Hepatocyte (in vitro differentiated cells): ENCODE measurements around the gene USP24. TPM values are rescaled to one million over a fixed set of nuclear protein-coding genes. Genes with fewer than 3 reads are reported as not detected.

ENCODE experiments used
- DNase-seq: peaks from one replicate; pipeline ENCODE4 v3.0.0-alpha.2; 2016; ENCODE audit warnings: low spot score
- H2AFZ ChIP-seq: fragments of 200-600 bp; sonication (generic); 2 replicates; pipeline ENCODE4 v1.6.0; 2016; ENCODE audit warnings: antibody characterized with exemption, mild to moderate bottlenecking
- H3K27ac ChIP-seq: fragments of 200-600 bp; sonication (generic); 2 replicates; pipeline ENCODE4 v1.5.1; 2016; ENCODE audit warnings: mild to moderate bottlenecking
- H3K27me3 ChIP-seq: fragments of 200-600 bp; sonication (generic); 2 replicates; pipeline ENCODE4 v1.6.1; 2016
- H3K36me3 ChIP-seq: fragments of 200-600 bp; sonication (generic); replicated peaks from 2 replicates; pipeline ENCODE4 v1.5.1; 2016; ENCODE audit warnings: low read depth; ENCODE audit not compliant: insufficient read depth
- H3K4me1 ChIP-seq: fragments of 200-600 bp; sonication (generic); 2 replicates; pipeline ENCODE4 v1.5.1; 2016; ENCODE audit warnings: mild to moderate bottlenecking, moderate library complexity; ENCODE audit not compliant: insufficient read depth
- H3K4me2 ChIP-seq: fragments of 200-600 bp; sonication (generic); 2 replicates; pipeline ENCODE4 v1.6.0; 2016
- H3K4me3 ChIP-seq: fragments of 200-600 bp; sonication (generic); 2 replicates; pipeline ENCODE4 v1.5.1; 2016; ENCODE audit warnings: mild to moderate bottlenecking
- H3K79me2 ChIP-seq: fragments of 200-600 bp; sonication (generic); 2 replicates; pipeline ENCODE4 v1.6.0; 2017; ENCODE audit warnings: mild to moderate bottlenecking
- H3K9me2 ChIP-seq: fragments of 200-600 bp; sonication (generic); replicated peaks from 2 replicates; pipeline ENCODE4 v1.6.0; 2017; ENCODE audit warnings: mild to moderate bottlenecking; ENCODE audit not compliant: insufficient read depth
- H3K9me3 ChIP-seq: fragments of 200-600 bp; sonication (generic); 2 replicates; pipeline ENCODE4 v1.5.1; 2016; ENCODE audit warnings: low read depth, mild to moderate bottlenecking
- H4K20me1 ChIP-seq: fragments of 200-600 bp; sonication (generic); 2 replicates; pipeline ENCODE4 v1.6.0; 2016; ENCODE audit warnings: mild to moderate bottlenecking; ENCODE audit not compliant: insufficient read depth, poor library complexity, severe bottlenecking
- CTCF ChIP-seq: fragments of 200-600 bp; sonication (generic); IDR thresholded peaks from 2 replicates; pipeline ENCODE4 v1.5.1; 2016; ENCODE audit warnings: antibody characterized with exemption, mild to moderate bottlenecking; ENCODE audit not compliant: poor library complexity
- EZH2 ChIP-seq: fragments of 200-600 bp; sonication (generic); IDR thresholded peaks from 2 replicates; pipeline ENCODE4 v1.6.1; 2016; ENCODE audit warnings: antibody characterized with exemption, mild to moderate bottlenecking, borderline replicate concordance
- EZH2phosphoT487 ChIP-seq: fragments of 200-600 bp; sonication (generic); IDR thresholded peaks from one replicate; pipeline ENCODE4 v1.6.1; 2018; ENCODE audit warnings: antibody characterized with exemption, mild to moderate bottlenecking, low read depth, moderate library complexity; ENCODE audit not compliant: unreplicated experiment, severe bottlenecking
- WGBS: methylation state at CpG from one replicate; pipeline ENCODE4 v1.1.6; 2016; ENCODE audit warnings: low lambda C conversion rate; ENCODE audit errors: missing lambda C conversion rate; 5-methylcytosine and 5-hydroxymethylcytosine counted together
- polyA plus RNA-seq: library from polyadenylated mRNA; unstranded; fragments of >200 nt; fragmentation: Nextera tagmentation; extraction: Ambion mirVana; gene quantifications from 2 replicates; pipeline ENCODE4 v1.2.1, GENCODE V29; 2016
- total RNA-seq: library from RNA; depleted of rRNA; stranded (reverse); fragments of >200 nt; gene quantifications from 2 replicates; pipeline ENCODE4 v1.2.3, GENCODE V29; 2014

The USP24 gene
- total and polyA plus RNA-seq, 2 experiments from 2014 or later: 9.3 to 41.9 TPM

- Histone ChIP-seq H3K27me3 (no peaks in the 10 kb centered on the region), H3K9me3 (no peaks in the 10 kb centered on the region), H3K36me3 (no peaks in the 10 kb centered on the region), H3K79me2 (peaks cover 47% of the 10 kb centered on the region), H3K4me2 (peak overlapping the region; percentile 92), H2AFZ (peak overlapping the region; percentile 61), H3K4me1 (peaks cover 33% of the 10 kb centered on the region), H3K4me3 (peak overlapping the region; percentile 90), H3K27ac (peak overlapping the region; percentile 96), H4K20me1 (peaks cover 32% of the 10 kb centered on the region), H3K9me2 (no peaks in the 10 kb centered on the region)
- WGBS: 2% methylated on average over 20 of the region's 46 CpGs
- TF ChIP-seq EZH2phosphoT487 (no peak), EZH2 (no peak), CTCF (no peak)
- DNase-seq: peak; percentile 62
Measured at GRCh38 chr1:55214212-55214933, 791 bp downstream of the USP24 start.

GRCh38 chr1:55213885-55214211 is 1.3 kb downstream of the USP24 start:
- Histone ChIP-seq H4K20me1 (peaks cover 32% of the 10 kb centered on the region), H3K4me2 (peak overlapping the region; percentile 92), H3K79me2 (peaks cover 52% of the 10 kb centered on the region), H3K9me3 (no peaks in the 10 kb centered on the region), H2AFZ (peak overlapping the region; percentile 61), H3K36me3 (no peaks in the 10 kb centered on the region), H3K27ac (peak overlapping the region; percentile 96), H3K27me3 (no peaks in the 10 kb centered on the region), H3K4me1 (peaks cover 38% of the 10 kb centered on the region), H3K4me3 (peak overlapping the region; percentile 90), H3K9me2 (no peaks in the 10 kb centered on the region)
- DNase-seq: peak; percentile 7
- WGBS: 21% methylated on average over 7 of the region's 7 CpGs
- TF ChIP-seq EZH2phosphoT487: no peak
- no peak for TF ChIP-seq EZH2
- TF ChIP-seq CTCF: no peak

GRCh38 chr1:55213151-55213884 is 1.8 kb downstream of the USP24 start:
- no peak overlapping the region for H2AFZ ChIP-seq
- no peaks in the 10 kb centered on the region for H3K9me2 ChIP-seq
- 52% methylated on average over 10 of the region's 10 CpGs for WGBS
- H3K9me3 ChIP-seq: no peaks in the 10 kb centered on the region
- peak overlapping the region; percentile 96 for H3K27ac ChIP-seq
- H3K36me3 ChIP-seq: no peaks in the 10 kb centered on the region
- peaks cover 38% of the 10 kb centered on the region for H3K4me1 ChIP-seq
- peaks cover 32% of the 10 kb centered on the region for H4K20me1 ChIP-seq
- no peaks in the 10 kb centered on the region for H3K27me3 ChIP-seq
- TF ChIP-seq EZH2phosphoT487: no peak
- no peak for TF ChIP-seq EZH2
- TF ChIP-seq CTCF: no peak
- peaks cover 58% of the 10 kb centered on the region for H3K79me2 ChIP-seq
- H3K4me2 ChIP-seq: peak overlapping the region; percentile 92
- DNase-seq: no peak
- H3K4me3 ChIP-seq: peak overlapping the region; percentile 90
